ENCODE results near the gene NOX1.
"Not testable (repeated sequence)": the region's sequence is repeated elsewhere in the genome, so short reads cannot be mapped to it uniquely, and the experiment has no call there.

NOX1 gene

GRCh38 chrX:100804780-100805179 is 69.4 kb downstream of the NOX1 start:
- no peak overlapping the region for H3K4me3 ChIP-seq (ENCODE audit: low read depth in 1 of 2, low read length in 1 of 2)
- no peak for TF ChIP-seq CTCF (IDR thresholded peaks at IDR 0.05)

GRCh38 chrX:100802843-100803242 is 71.3 kb downstream of the NOX1 start:
- Histone ChIP-seq H3K4me3 (ENCODE audit: low read depth in 1 of 2, low read length in 1 of 2) (no peak overlapping the region), H3K9me3 (no peaks in the 10 kb centered on the region), H3K27me3 (no peaks in the 10 kb centered on the region), H3K36me3 (no peaks in the 10 kb centered on the region), H3K4me1 (ENCODE audit: control insufficient read depth in 1 of 2, insufficient read depth in 1 of 2, low read depth in 1 of 2, low read length in 1 of 2) (no peaks in the 10 kb centered on the region), H3K27ac (no peak overlapping the region)
- TF ChIP-seq CTCF (IDR thresholded peaks at IDR 0.05) = no peak

More at GRCh38 chrX:100804780-100805179, 69.4 kb downstream of the NOX1 start:
- Histone ChIP-seq H3K36me3 (no peaks in the 10 kb centered on the region), H3K4me1 (ENCODE audit: control insufficient read depth in 1 of 2, insufficient read depth in 1 of 2, low read depth in 1 of 2, low read length in 1 of 2) (no peaks in the 10 kb centered on the region), H3K27me3 (no peaks in the 10 kb centered on the region), H3K27ac (no peak overlapping the region), H3K9me3 (no peaks in the 10 kb centered on the region)

- Histone ChIP-seq H3K36me3 (no peaks in the 10 kb centered on the region), H3K27me3 (no peaks in the 10 kb centered on the region), H3K4me3 (ENCODE audit: low read depth in 1 of 2, low read length in 1 of 2) (no peak overlapping the region), H3K9me3 (no peaks in the 10 kb centered on the region), H3K27ac (no peak overlapping the region), H3K4me1 (ENCODE audit: control insufficient read depth in 1 of 2, insufficient read depth in 1 of 2, low read depth in 1 of 2, low read length in 1 of 2) (no peaks in the 10 kb centered on the region)
- TF ChIP-seq CTCF (IDR thresholded peaks at IDR 0.05) = no peak
Measured at GRCh38 chrX:100798484-100799214, 75.5 kb downstream of the NOX1 start.

- Histone ChIP-seq H3K4me3 (ENCODE audit: low read depth in 1 of 2, low read length in 1 of 2) (no peak overlapping the region), H3K27ac (no peak overlapping the region), H3K9me3 (no peaks in the 10 kb centered on the region), H3K36me3 (no peaks in the 10 kb centered on the region), H3K27me3 (no peaks in the 10 kb centered on the region), H3K4me1 (ENCODE audit: control insufficient read depth in 1 of 2, insufficient read depth in 1 of 2, low read depth in 1 of 2, low read length in 1 of 2) (no peaks in the 10 kb centered on the region)
- TF ChIP-seq CTCF (IDR thresholded peaks at IDR 0.05) = no peak
Measured at GRCh38 chrX:100797359-100797758, 76.8 kb downstream of the NOX1 start.

- not testable (repeated sequence) for H3K9me3 ChIP-seq; H3K27me3 ChIP-seq; H3K27ac ChIP-seq; H3K4me3 ChIP-seq (ENCODE audit: low read depth in 1 of 2, low read length in 1 of 2); H3K36me3 ChIP-seq; H3K4me1 ChIP-seq (ENCODE audit: control insufficient read depth in 1 of 2, insufficient read depth in 1 of 2, low read depth in 1 of 2, low read length in 1 of 2)
Measured at GRCh38 chrX:100796371-100796770, 77.8 kb downstream of the NOX1 start.
